K562 (cell line): ENCODE results near the gene HOXB5. TPM values are rescaled to one million over a fixed set of nuclear protein-coding genes. Genes with fewer than 3 reads are reported as not detected.

Experiments used
- BCOR ChIP-seq: fragments of 450-650 bp; IDR thresholded peaks from 2 replicates; pipeline ENCODE4 v1.6.1; 2016
- BRF2 ChIP-seq: IDR thresholded peaks from 3 replicates; pipeline ENCODE4 v1.6.1; 2011; ENCODE audit warnings: borderline replicate concordance, mild to moderate bottlenecking; ENCODE audit not compliant: insufficient read length, insufficient read depth
- ESRRB ChIP-seq: fragments of 250-450 bp; sonication (Bioruptor Pico); IDR thresholded peaks from 2 replicates; pipeline ENCODE4 v1.5.0; 2020; ENCODE audit warnings: mild to moderate bottlenecking, moderate library complexity, borderline replicate concordance
- ETV5 ChIP-seq: sonication (generic); formaldehyde crosslinking; IDR thresholded peaks from 2 replicates; pipeline ENCODE4 v1.4.0; 2020; ENCODE audit warnings: low read depth, mild to moderate bottlenecking, missing genetic modification reagents
- FOXA1 ChIP-seq: fragments of 450-650 bp; IDR thresholded peaks from 2 replicates; pipeline ENCODE4 v1.6.1; 2016; ENCODE audit warnings: mild to moderate bottlenecking, borderline replicate concordance
- HDAC1 ChIP-seq, 2 experiments: fragments of 450-650 bp; IDR thresholded peaks; 2 replicates each; pipeline ENCODE4 v1.6.1; 2016 to 2017; ENCODE audit warnings: inconsistent platforms in 1 of 2, mild to moderate bottlenecking in 1 of 2, moderate library complexity in 1 of 2
- HDAC3 ChIP-seq: fragments of 450-650 bp; IDR thresholded peaks from 2 replicates; pipeline ENCODE4 v1.6.1; 2018; ENCODE audit warnings: borderline replicate concordance, mild to moderate bottlenecking, moderate library complexity; ENCODE audit not compliant: partially characterized antibody
- JUNB ChIP-seq: fragments of 450-650 bp; formaldehyde crosslinking; conservative IDR thresholded peaks from 2 replicates; pipeline ENCODE4 v1.4.0; 2020; ENCODE audit warnings: mild to moderate bottlenecking
- POLR2B ChIP-seq: fragments of 450-650 bp; IDR thresholded peaks from 2 replicates; pipeline ENCODE4 v1.6.1; 2018; ENCODE audit warnings: low read depth; ENCODE audit not compliant: partially characterized antibody
- PRPF4 ChIP-seq: fragments of 200-400 bp; formaldehyde crosslinking; IDR thresholded peaks from one replicate; pipeline ENCODE4 v1.6.1; 2017; ENCODE audit warnings: low read length, low read depth, mild to moderate bottlenecking; ENCODE audit not compliant: insufficient read depth, poor library complexity, severe bottlenecking
- RBM25 ChIP-seq: fragments of 200-400 bp; formaldehyde crosslinking; IDR thresholded peaks from 2 replicates; pipeline ENCODE4 v1.6.1; 2018; ENCODE audit warnings: low read length, low read depth, moderate library complexity; ENCODE audit not compliant: severe bottlenecking
- SRSF3 ChIP-seq: fragments of 200-400 bp; formaldehyde crosslinking; IDR thresholded peaks from 2 replicates; pipeline ENCODE4 v1.6.1; 2016; ENCODE audit warnings: mild to moderate bottlenecking, low read length, moderate library complexity; ENCODE audit not compliant: insufficient read depth
- TAF9B ChIP-seq: fragments of 450-650 bp; IDR thresholded peaks from 2 replicates; pipeline ENCODE4 v1.6.1; 2018; ENCODE audit warnings: mild to moderate bottlenecking; ENCODE audit not compliant: partially characterized antibody
- TEAD2 ChIP-seq: fragments of 450-650 bp; IDR thresholded peaks from 2 replicates; pipeline ENCODE4 v1.6.1; 2016; ENCODE audit warnings: missing genetic modification characterization, control low read depth, missing compliant biosample characterization
- TFAP4 ChIP-seq: sonication (generic); formaldehyde crosslinking; IDR thresholded peaks from 2 replicates; pipeline ENCODE4 v1.8.0; 2022; ENCODE audit warnings: missing genetic modification reagents, mild to moderate bottlenecking, moderate library complexity, borderline replicate concordance
- TRIM28 ChIP-seq: fragments of 450-650 bp; IDR thresholded peaks from 2 replicates; pipeline ENCODE4 v1.6.1; 2017
- ZBTB2 ChIP-seq: fragments of 450-650 bp; IDR thresholded peaks from 2 replicates; pipeline ENCODE4 v1.6.1; 2016; ENCODE audit warnings: antibody characterized with exemption
- ZNF212 ChIP-seq: fragments of 450-650 bp; formaldehyde crosslinking; IDR thresholded peaks from 2 replicates; pipeline ENCODE4 v1.4.0; 2020; ENCODE audit warnings: mild to moderate bottlenecking
- ZNF239 ChIP-seq: fragments of 250-450 bp; sonication (Bioruptor Pico); IDR thresholded peaks from 2 replicates; pipeline ENCODE4 v1.4.0; 2020; ENCODE audit warnings: mild to moderate bottlenecking
- ZNF785 ChIP-seq: fragments of 250-450 bp; sonication (Bioruptor Pico); IDR thresholded peaks from 2 replicates; pipeline ENCODE4 v1.4.0; 2020; ENCODE audit warnings: mild to moderate bottlenecking
- polyA plus RNA-seq, 8 experiments: library from polyadenylated mRNA; depleted of rRNA in 4 of 8; stranded (reverse) in 5 of 8; unstranded in 3 of 8; fragments of >200 nt; fragmentation: Nextera tagmentation in 2 of 8; fragmentation: Illumina TruSeq in 1 of 8; extraction: Ambion mirVana in 2 of 8; extraction: Trizol in 1 of 8; gene quantifications; 2 replicates each; pipeline versions ENCODE4 v1.2.1 to v1.2.3, GENCODE V29; 2011 to 2014; ENCODE audit warnings: inconsistent platforms in 1 of 8, missing spikeins in 1 of 8
- total RNA-seq, 7 experiments: library from RNA; depleted of rRNA in 6 of 7; stranded (reverse); fragments of >200 nt in 6 of 7; fragmentation: Illumina TruSeq in 2 of 7; extraction: Trizol in 2 of 7; gene quantifications; 2 replicates each; pipeline versions ENCODE4 v1.2.1 to v1.2.3, GENCODE V29; 2011 to 2021; ENCODE audit warnings: low replicate concordance in 1 of 7
- TF ChIP-seq, protein P1 (sequence below): fragments of 450-650 bp; formaldehyde crosslinking; IDR thresholded peaks from 2 replicates; pipeline ENCODE4 v1.4.0; 2022; ENCODE audit warnings: missing genetic modification characterization
- TF ChIP-seq, protein P2 (sequence below): fragments of 200-800 bp; sonication (Bioruptor generic); IDR thresholded peaks from 2 replicates; pipeline ENCODE4 v1.6.1; 2017; ENCODE audit warnings: missing genetic modification characterization, missing compliant biosample characterization

HOXB5 gene
- total and polyA plus RNA-seq, 9 of the 15 experiments (the other 6 are each of a cell fraction or from before 2014, with no cell fraction given): 0.24 to 2.7 (median 0.65) TPM

DNA sequence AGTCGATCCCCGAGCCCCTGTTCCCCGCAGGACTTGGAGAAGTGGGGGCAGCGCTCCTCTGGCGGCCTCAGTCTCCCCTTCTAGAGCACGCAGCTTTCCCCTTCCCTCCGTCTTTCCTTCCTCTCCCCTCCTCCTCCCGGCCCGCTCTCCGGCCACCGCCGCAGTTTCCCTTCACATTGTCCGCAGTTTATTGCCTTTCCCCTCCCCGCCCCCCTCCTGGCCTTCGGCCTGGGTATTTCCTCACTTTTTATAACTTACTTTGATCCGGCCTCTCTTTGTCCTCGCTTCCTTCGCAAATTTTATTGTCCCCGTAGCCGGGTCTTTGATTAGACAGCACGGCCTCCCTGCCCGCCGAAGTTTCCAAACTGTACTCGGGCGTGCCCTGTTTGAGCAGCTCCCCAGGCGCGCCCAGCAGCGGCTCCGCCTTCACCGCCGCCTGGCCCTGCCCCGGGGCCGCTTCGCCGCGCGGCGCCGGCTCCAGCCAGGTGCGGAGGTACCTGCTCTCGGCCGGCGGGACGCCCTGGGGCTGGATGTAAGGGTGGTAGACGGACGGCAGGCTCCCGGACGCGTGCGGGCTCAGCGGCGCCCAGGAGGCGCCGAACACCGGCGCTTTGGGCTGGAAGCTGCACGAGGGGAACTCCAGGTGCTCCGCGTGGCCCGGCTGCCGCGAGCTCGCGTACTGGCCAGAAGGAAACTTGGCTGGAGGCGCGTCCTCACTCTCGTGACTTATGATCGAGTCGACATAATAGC lies 32.1 kb upstream of the HOXB5 start (continued):
- TF ChIP-seq BRF2 (no peak), TAF9B (no peak), ZBTB2 (no peak), BCOR (no peak), TRIM28 (no peak), TEAD2 (tag) (no peak), RBM25 (no peak), ESRRB (no peak), ZNF785 (CRISPR knock-in tag) (no peak), TFAP4 (CRISPR knock-in tag) (no peak), POLR2B (peak; percentile 27), ZNF239 (CRISPR knock-in tag) (0 out of 2 replicates have a peak, but pooled peaks have one; percentile 14), HDAC1 (IDR thresholded peaks at IDR 0.05) (peak in 1 of 2 experiments; percentile 4; a peak in 1 of 4 replicates), FOXA1 (no peak), JUNB (no peak), HDAC3 (no peak), ETV5 (peak; percentile 4; the same call in 1 of the 2 replicates), PRPF4 (peak; percentile 75), SRSF3 (peak; percentile 97), ZNF212 (no peak)
- TF ChIP-seq, protein P1, sequence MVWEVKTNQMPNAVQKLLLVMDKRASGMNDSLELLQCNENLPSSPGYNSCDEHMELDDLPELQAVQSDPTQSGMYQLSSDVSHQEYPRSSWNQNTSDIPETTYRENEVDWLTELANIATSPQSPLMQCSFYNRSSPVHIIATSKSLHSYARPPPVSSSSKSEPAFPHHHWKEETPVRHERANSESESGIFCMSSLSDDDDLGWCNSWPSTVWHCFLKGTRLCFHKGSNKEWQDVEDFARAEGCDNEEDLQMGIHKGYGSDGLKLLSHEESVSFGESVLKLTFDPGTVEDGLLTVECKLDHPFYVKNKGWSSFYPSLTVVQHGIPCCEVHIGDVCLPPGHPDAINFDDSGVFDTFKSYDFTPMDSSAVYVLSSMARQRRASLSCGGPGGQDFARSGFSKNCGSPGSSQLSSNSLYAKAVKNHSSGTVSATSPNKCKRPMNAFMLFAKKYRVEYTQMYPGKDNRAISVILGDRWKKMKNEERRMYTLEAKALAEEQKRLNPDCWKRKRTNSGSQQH (CRISPR knock-in tag): peak; percentile 71; the same call in 1 of the 2 replicates
- TF ChIP-seq, protein P2, sequence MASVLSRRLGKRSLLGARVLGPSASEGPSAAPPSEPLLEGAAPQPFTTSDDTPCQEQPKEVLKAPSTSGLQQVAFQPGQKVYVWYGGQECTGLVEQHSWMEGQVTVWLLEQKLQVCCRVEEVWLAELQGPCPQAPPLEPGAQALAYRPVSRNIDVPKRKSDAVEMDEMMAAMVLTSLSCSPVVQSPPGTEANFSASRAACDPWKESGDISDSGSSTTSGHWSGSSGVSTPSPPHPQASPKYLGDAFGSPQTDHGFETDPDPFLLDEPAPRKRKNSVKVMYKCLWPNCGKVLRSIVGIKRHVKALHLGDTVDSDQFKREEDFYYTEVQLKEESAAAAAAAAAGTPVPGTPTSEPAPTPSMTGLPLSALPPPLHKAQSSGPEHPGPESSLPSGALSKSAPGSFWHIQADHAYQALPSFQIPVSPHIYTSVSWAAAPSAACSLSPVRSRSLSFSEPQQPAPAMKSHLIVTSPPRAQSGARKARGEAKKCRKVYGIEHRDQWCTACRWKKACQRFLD (CRISPR knock-in tag): peak; percentile 10; the same call in 1 of the 2 replicates
